Measurements from ENCODE around the gene TMEM167A.

GRCh38 chr5:83093692-83094091 is 16.5 kb upstream of the TMEM167A start:
- TF ChIP-seq, protein P1, sequence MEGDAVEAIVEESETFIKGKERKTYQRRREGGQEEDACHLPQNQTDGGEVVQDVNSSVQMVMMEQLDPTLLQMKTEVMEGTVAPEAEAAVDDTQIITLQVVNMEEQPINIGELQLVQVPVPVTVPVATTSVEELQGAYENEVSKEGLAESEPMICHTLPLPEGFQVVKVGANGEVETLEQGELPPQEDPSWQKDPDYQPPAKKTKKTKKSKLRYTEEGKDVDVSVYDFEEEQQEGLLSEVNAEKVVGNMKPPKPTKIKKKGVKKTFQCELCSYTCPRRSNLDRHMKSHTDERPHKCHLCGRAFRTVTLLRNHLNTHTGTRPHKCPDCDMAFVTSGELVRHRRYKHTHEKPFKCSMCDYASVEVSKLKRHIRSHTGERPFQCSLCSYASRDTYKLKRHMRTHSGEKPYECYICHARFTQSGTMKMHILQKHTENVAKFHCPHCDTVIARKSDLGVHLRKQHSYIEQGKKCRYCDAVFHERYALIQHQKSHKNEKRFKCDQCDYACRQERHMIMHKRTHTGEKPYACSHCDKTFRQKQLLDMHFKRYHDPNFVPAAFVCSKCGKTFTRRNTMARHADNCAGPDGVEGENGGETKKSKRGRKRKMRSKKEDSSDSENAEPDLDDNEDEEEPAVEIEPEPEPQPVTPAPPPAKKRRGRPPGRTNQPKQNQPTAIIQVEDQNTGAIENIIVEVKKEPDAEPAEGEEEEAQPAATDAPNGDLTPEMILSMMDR (IDR thresholded peaks at IDR 0.05 in 8 of 11, conservative IDR thresholded peaks at IDR 0.05 in 3 of 11), result no peak
- TF ChIP-seq POLR2A (IDR thresholded peaks at IDR 0.05), result no peak
- TF ChIP-seq POLR2AphosphoS5 (IDR thresholded peaks at IDR 0.05), result no peak

Data from spleen (tissue), 7 donors.